IMR-90 (cell line): ENCODE measurements around the gene ADAMTSL2. TPM values are rescaled to one million over a fixed set of nuclear protein-coding genes. Genes with fewer than 3 reads are reported as not detected.

Experiments
- ATAC-seq: fragments of 200-7000 bp; cut with Tn5 transposase; 2 replicates; pipeline ENCODE4 v1.9.1; 2020; ENCODE audit warnings: low read depth, mild to moderate bottlenecking, moderate library complexity
- BruUV-seq: library from RNA; stranded (reverse); fragments of 400-500 nt; replicated peaks from 2 replicates; lab custom pipeline; 2021; lab: Mats Ljungman, UMichigan
- CTCF ChIA-PET: fragments of 300-600 bp; formaldehyde crosslinking; extraction: SDS; loops from one replicate; lab custom pipeline; 2021; ENCODE audit warnings: antibody characterized with exemption; lab: Yijun Ruan, JAX
- POLR2A ChIA-PET: fragments of 300-600 bp; sonication (Branson Sonifier 250); formaldehyde crosslinking; loops from one replicate; lab custom pipeline; 2022; ENCODE audit warnings: antibody characterized with exemption; ENCODE audit not compliant: unreplicated experiment; lab: Charles Lee
- DNase-seq: peaks from one replicate; pipeline ENCODE4 v3.0.0; 2013
- H2AFZ ChIP-seq: replicated peaks from 2 replicates; pipeline ENCODE3; 2013; ENCODE audit warnings: low read length, mild to moderate bottlenecking; ENCODE audit not compliant: poor library complexity
- H2AK5ac ChIP-seq: 2 replicates; pipeline ENCODE4 v1.6.1; 2013; ENCODE audit warnings: low read depth, low read length, inconsistent platforms
- H2AK9ac ChIP-seq: replicated peaks from 2 replicates; pipeline ENCODE3; 2013; ENCODE audit warnings: mild to moderate bottlenecking, low read depth, low read length, moderate library complexity; ENCODE audit not compliant: poor library complexity
- H2BK120ac ChIP-seq: 2 replicates; pipeline ENCODE4 v1.6.1; 2013; ENCODE audit warnings: low read depth, low read length, inconsistent platforms
- H2BK15ac ChIP-seq: 3 replicates; pipeline ENCODE4 v1.6.1; 2013; ENCODE audit warnings: low read depth, low read length, inconsistent platforms
- H2BK20ac ChIP-seq: 2 replicates; pipeline ENCODE4 v1.6.1; 2013; ENCODE audit warnings: low read depth, mild to moderate bottlenecking, inconsistent platforms, low read length, moderate library complexity
- H2BK5ac ChIP-seq: 2 replicates; pipeline ENCODE4 v1.6.1; 2013; ENCODE audit warnings: mild to moderate bottlenecking, low read depth, low read length, inconsistent platforms; ENCODE audit not compliant: poor library complexity, severe bottlenecking
- H3K14ac ChIP-seq: replicated peaks from 2 replicates; pipeline ENCODE4 v1.6.1; 2013; ENCODE audit warnings: low read depth, low read length, inconsistent platforms
- H3K18ac ChIP-seq: 2 replicates; pipeline ENCODE4 v1.6.1; 2013; ENCODE audit warnings: low read depth, low read length, control low read depth
- H3K23ac ChIP-seq: 2 replicates; pipeline ENCODE4 v1.6.1; 2013; ENCODE audit warnings: low read depth, low read length, inconsistent platforms
- H3K27ac ChIP-seq: 2 replicates; pipeline ENCODE4 v1.5.1; 2013; ENCODE audit warnings: mild to moderate bottlenecking, control low read depth, low read length; ENCODE audit not compliant: insufficient read depth
- H3K27me3 ChIP-seq: 2 replicates; pipeline ENCODE4 v1.6.1; 2013; ENCODE audit warnings: low read length; ENCODE audit not compliant: control insufficient read depth, insufficient read depth
- H3K36me3 ChIP-seq: 2 replicates; pipeline ENCODE4 v1.6.1; 2013; ENCODE audit warnings: low read length, mixed read lengths; ENCODE audit not compliant: control insufficient read depth, insufficient read depth
- H3K4ac ChIP-seq: 2 replicates; pipeline ENCODE4 v1.6.1; 2013; ENCODE audit warnings: low read depth, low read length, inconsistent platforms
- H3K4me1 ChIP-seq: 2 replicates; pipeline ENCODE4 v1.6.1; 2013; ENCODE audit warnings: low read length, mixed read lengths; ENCODE audit not compliant: control insufficient read depth, insufficient read depth
- H3K4me2 ChIP-seq: 2 replicates; pipeline ENCODE4 v1.6.1; 2013; ENCODE audit warnings: low read depth, mild to moderate bottlenecking, control low read depth, low read length, moderate library complexity
- H3K4me3 ChIP-seq: 2 replicates; pipeline ENCODE4 v1.5.1; 2013; ENCODE audit warnings: low read depth, mild to moderate bottlenecking, control low read depth, low read length, moderate library complexity; ENCODE audit not compliant: insufficient read depth
- H3K56ac ChIP-seq: 2 replicates; pipeline ENCODE4 v1.6.1; 2013; ENCODE audit warnings: low read length, inconsistent platforms; ENCODE audit not compliant: insufficient read depth; ENCODE audit errors: extremely low read depth
- H3K79me1 ChIP-seq, 2 experiments: 2 replicates each; pipeline ENCODE4 v1.6.1; 2013; ENCODE audit warnings: low read length in 2 of 2, inconsistent platforms in 1 of 2, low read depth in 1 of 2
- H3K9ac ChIP-seq: 2 replicates; pipeline ENCODE4 v1.6.1; 2013; ENCODE audit warnings: low read depth, low read length, control low read depth
- H3K9me1 ChIP-seq: 2 replicates; pipeline ENCODE4 v1.6.1; 2013; ENCODE audit warnings: low read length, inconsistent platforms; ENCODE audit not compliant: insufficient read depth
- H3K9me3 ChIP-seq: 2 replicates; pipeline ENCODE4 v1.6.1; 2013; ENCODE audit warnings: low read length; ENCODE audit not compliant: control insufficient read depth, insufficient read depth
- H4K20me1 ChIP-seq: 2 replicates; pipeline ENCODE4 v1.6.1; 2013; ENCODE audit warnings: low read length, inconsistent platforms; ENCODE audit not compliant: insufficient read depth
- H4K5ac ChIP-seq: 2 replicates; pipeline ENCODE4 v1.6.1; 2013; ENCODE audit warnings: mild to moderate bottlenecking, low read depth, low read length, control low read depth
- H4K8ac ChIP-seq, 2 experiments: 2 replicates each; pipeline ENCODE4 v1.6.1; 2013; ENCODE audit warnings: low read depth in 2 of 2, low read length in 2 of 2, control low read depth in 1 of 2, inconsistent platforms in 1 of 2
- H4K91ac ChIP-seq: 2 replicates; pipeline ENCODE4 v1.6.1; 2013; ENCODE audit warnings: low read depth, low read length, inconsistent platforms; ENCODE audit not compliant: insufficient read depth
- CEBPB ChIP-seq: IDR thresholded peaks from 2 replicates; pipeline ENCODE4 v1.6.1; 2012; ENCODE audit warnings: low read depth, low read length, improper control_type of control experiment
- WGBS, 2 experiments: methylation state at CpG; one replicate each; pipeline versions ENCODE4 v1.1.5 to v1.1.7; 2013; ENCODE audit warnings: missing lambda C conversion rate in 2 of 2; ENCODE audit not compliant: insufficient read length in 1 of 2; ENCODE audit errors: extremely low coverage in 2 of 2; 5-methylcytosine and 5-hydroxymethylcytosine counted together
- dilution Hi-C: fragments of 300-500 bp; cut with HindIII; formaldehyde crosslinking; loops from one replicate; pipeline ENCODE4 v1.14.3; 2018; ENCODE audit warnings: low sequenced_read_pairs; ENCODE audit not compliant: unreplicated experiment
- in situ Hi-C: fragments of 300-500 bp; cut with MboI; formaldehyde crosslinking; loops from 3 replicates; pipeline ENCODE4 v1.14.3; 2019; ENCODE audit warnings: low sequenced_read_pairs, inconsistent platforms, mixed read lengths
- intact Hi-C: fragments of 100-400 bp; cut with micrococcal nuclease; formaldehyde crosslinking; loops from 2 replicates; pipeline ENCODE4 v1.10.0; 2022
- polyA plus RNA-seq, 3 experiments: library from polyadenylated mRNA; depleted of rRNA; stranded (reverse); fragments of >200 nt; gene quantifications; 2 replicates each; pipeline ENCODE4 v1.2.3, GENCODE V29; 2012; ENCODE audit warnings: low replicate concordance in 1 of 3
- total RNA-seq: library from RNA; depleted of rRNA; stranded (reverse); fragments of >200 nt; gene quantifications from 2 replicates; pipeline ENCODE4 v1.2.3, GENCODE V29; 2012

ADAMTSL2 gene
- total and polyA plus RNA-seq, 2 of the 4 experiments (the other 2 are of a cell fraction): not detected

DNA sequence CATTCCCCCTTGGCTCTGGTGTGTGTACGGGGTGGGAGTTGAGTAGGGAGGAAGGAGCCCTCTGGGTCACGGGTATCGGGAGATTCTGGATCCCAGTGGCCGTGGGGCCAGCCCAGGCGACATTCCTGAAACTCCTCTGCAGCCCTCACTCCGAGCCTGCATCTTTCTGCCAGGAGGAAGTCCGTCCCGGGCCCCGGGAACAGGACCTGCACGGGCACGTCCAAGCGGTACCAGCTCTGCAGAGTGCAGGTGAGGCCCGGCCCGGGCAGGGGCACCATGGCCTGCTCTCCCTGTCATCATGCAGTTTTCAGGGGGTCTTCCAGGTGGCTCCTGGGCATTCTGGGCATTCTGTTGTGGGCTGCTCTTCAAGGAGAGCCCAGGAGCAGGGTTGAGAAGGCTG, 3.7 kb downstream of the ADAMTSL2 start:
- Histone ChIP-seq H3K23ac (no peak overlapping the region), H4K20me1 (peaks cover 5% of the 10 kb centered on the region; the same call in 1 of the 2 replicates), H3K9me3 (no peaks in the 10 kb centered on the region), H3K36me3 (no peaks in the 10 kb centered on the region), H3K79me1 (no peaks in the 10 kb centered on the region), H2BK20ac (no peak overlapping the region), H2BK15ac (no peak overlapping the region), H3K9ac (no peak overlapping the region), H3K4me2 (no peak overlapping the region), H3K56ac (no peak overlapping the region), H2AK9ac (no peak overlapping the region), H3K27ac (no peak overlapping the region), H3K4me1 (peaks cover 1% of the 10 kb centered on the region; the same call in 1 of the 2 replicates), H2BK5ac (no peak overlapping the region), H4K91ac (no peak overlapping the region), H2AFZ (no peak overlapping the region), H2BK120ac (no peak overlapping the region), H2AK5ac (no peak overlapping the region), H3K4me3 (no peak overlapping the region), H4K5ac (no peak overlapping the region), H3K27me3 (peaks cover 48% of the 10 kb centered on the region), H3K4ac (no peak overlapping the region), H3K14ac (no peak overlapping the region), H4K8ac (no peak overlapping the region), H3K9me1 (no peaks in the 10 kb centered on the region), H3K18ac (no peak overlapping the region)
- DNase-seq (no peak), ATAC-seq (no peak)
- in situ Hi-C loops: loop anchor here (10.0 kb wide), 2 partner anchors 197 to 457 kb away; partner anchors contain the start of genes SARDH and VAV2
- ChIA-PET POLR2A (no interaction called here), CTCF (no interaction called here)
- 81% methylated on average over 10 of the region's 14 CpGs; no CpG with 5 or more reads in 1 of the 2 experiments for WGBS, 2 experiments
- intact Hi-C loops: no loop called here
- dilution Hi-C loops: no loop called here
- BruUV-seq: no TSS peak
- no peak for TF ChIP-seq CEBPB
